K562 (cell line): ENCODE measurements around the gene CABP7. TPM values are rescaled to one million over a fixed set of nuclear protein-coding genes. Genes with fewer than 3 reads are reported as not detected.
"Not testable (repeated sequence)": the region's sequence is repeated elsewhere in the genome, so short reads cannot be mapped to it uniquely, and the experiment has no call there.

Experiments
- ATAC-seq: fragments of 200-7000 bp; cut with Tn5 transposase; 3 replicates; pipeline ENCODE4 v1.9.1; 2020; ENCODE audit warnings: moderate library complexity
- BruUV-seq: library from RNA; stranded (reverse); fragments of 400-500 nt; replicated peaks from 2 replicates; lab custom pipeline; 2021; lab: Mats Ljungman, UMichigan
- CTCF ChIA-PET: fragments of 300-600 bp; formaldehyde crosslinking; extraction: SDS; loops from one replicate; lab custom pipeline; 2021; ENCODE audit warnings: low intra/inter-chr PET ratio; lab: Yijun Ruan, JAX
- POLR2A ChIA-PET: fragments of 300-600, 350-650 bp; sonication (Branson Sonifier 250); formaldehyde crosslinking; extraction: SDS; loops from one replicate; lab custom pipeline; 2021; ENCODE audit warnings: antibody characterized with exemption, inconsistent platforms; lab: Yijun Ruan, JAX
- DNase-seq, 4 experiments: peaks; one replicate each; pipeline versions ENCODE4 v3.0.0 to v3.0.0-alpha.2; 2011 to 2018; ENCODE audit warnings: low spot score in 3 of 4, mixed read lengths in 3 of 4; ENCODE audit errors: extremely low read depth in 1 of 4
- FAIRE-seq: peaks from 2 replicates; lab custom pipeline; 2011; peaks lifted over from hg19 to GRCh38; lab: Jason Lieb, UNC
- H2AFZ ChIP-seq: 2 replicates; pipeline ENCODE4 v1.6.0; 2011; ENCODE audit warnings: low read depth, low read length, control low read depth, inconsistent platforms
- H3K27ac ChIP-seq: fragments of 200-600 bp; 3 replicates; pipeline ENCODE4 v1.8.0; 2011; ENCODE audit warnings: low read depth, mild to moderate bottlenecking, control low read depth, inconsistent platforms, low read length, moderate library complexity, mixed read lengths; ENCODE audit errors: extremely low read depth
- H3K27me3 ChIP-seq, 2 experiments: fragments of 300-600 bp in 1 of 2; 2 replicates in 1 of 2; 3 replicates in 1 of 2; pipeline versions ENCODE4 v1.6.0 to v1.8.0; 2011; ENCODE audit warnings: inconsistent platforms in 2 of 2, low read length in 2 of 2, mild to moderate bottlenecking in 1 of 2, mixed read lengths in 1 of 2, moderate library complexity in 1 of 2; ENCODE audit not compliant: control insufficient read depth in 2 of 2, insufficient read depth in 2 of 2
- H3K36me3 ChIP-seq: fragments of 300-600 bp; 3 replicates; pipeline ENCODE4 v1.8.0; 2011; ENCODE audit warnings: mild to moderate bottlenecking, low read length, inconsistent platforms; ENCODE audit not compliant: control insufficient read depth, insufficient read depth
- H3K4me1 ChIP-seq, 2 experiments: fragments of 200-600 bp in 1 of 2; replicated peaks in 1 of 2; 2 replicates in 1 of 2; 3 replicates in 1 of 2; pipeline versions ENCODE4 v1.5.1 to v1.8.0; 2011; ENCODE audit warnings: inconsistent platforms in 2 of 2, low read length in 2 of 2, mild to moderate bottlenecking in 1 of 2, mixed read lengths in 1 of 2, moderate library complexity in 1 of 2; ENCODE audit not compliant: control insufficient read depth in 2 of 2, insufficient read depth in 2 of 2
- H3K4me2 ChIP-seq: 2 replicates; pipeline ENCODE4 v1.6.1; 2011; ENCODE audit warnings: low read length, control low read depth, inconsistent platforms, mixed read lengths; ENCODE audit not compliant: insufficient read depth
- H3K4me3 ChIP-seq: fragments of 200-600 bp; sonication (generic), shearing (Covaris generic); 2 replicates; pipeline ENCODE4 v1.5.1; 2016; ENCODE audit warnings: control low read depth, inconsistent platforms
- H3K79me2 ChIP-seq: fragments of 200-600 bp; 3 replicates; pipeline ENCODE4 v1.8.0; 2011; ENCODE audit warnings: low read length, inconsistent platforms; ENCODE audit not compliant: control insufficient read depth, insufficient read depth
- H3K9ac ChIP-seq, 2 experiments: 2 replicates each; pipeline versions ENCODE4 v1.6.0 to v1.6.1; 2011; ENCODE audit warnings: low read depth in 2 of 2, low read length in 2 of 2, control low read depth in 1 of 2, inconsistent platforms in 1 of 2, mild to moderate bottlenecking in 1 of 2, mixed read lengths in 1 of 2; ENCODE audit not compliant: insufficient read depth in 1 of 2
- H3K9me1 ChIP-seq: one replicate; pipeline ENCODE4 v1.6.0; 2011; ENCODE audit warnings: inconsistent platforms, mild to moderate bottlenecking, low read length, moderate library complexity; ENCODE audit not compliant: control insufficient read depth, insufficient read depth
- H3K9me3 ChIP-seq: replicated peaks from 2 replicates; pipeline ENCODE4 v1.5.1; 2011; ENCODE audit warnings: low read depth, low read length, inconsistent platforms; ENCODE audit not compliant: control insufficient read depth, insufficient read depth
- H4K20me1 ChIP-seq: replicated peaks from 2 replicates; pipeline ENCODE4 v1.6.1; 2011; ENCODE audit warnings: low read length, inconsistent platforms, mixed read lengths; ENCODE audit not compliant: control insufficient read depth, insufficient read depth
- MED1 ChIP-seq: sonication (generic); formaldehyde crosslinking; IDR thresholded peaks from 2 replicates; pipeline ENCODE4 v1.8.1; 2023; ENCODE audit warnings: missing genetic modification reagents, borderline replicate concordance
- ZNF24 ChIP-seq: fragments of 450-650 bp; IDR thresholded peaks from 2 replicates; pipeline ENCODE4 v1.6.1; 2016
- WGBS: fragments of 100-300 bp; shearing (Covaris generic); methylation state at CpG from one replicate; pipeline ENCODE4 v1.1.6; 2016; ENCODE audit warnings: low coverage, mixed read lengths; ENCODE audit not compliant: insufficient coverage; ENCODE audit errors: missing lambda C conversion rate; 5-methylcytosine and 5-hydroxymethylcytosine counted together
- in situ Hi-C: fragments of 300-500 bp; cut with MboI; formaldehyde crosslinking; loops from 4 replicates; pipeline ENCODE4 v1.15.0; 2018; ENCODE audit warnings: inconsistent platforms, mixed read lengths
- intact Hi-C: fragments of 100-400 bp; cut with micrococcal nuclease; formaldehyde crosslinking; loops from 2 replicates; pipeline ENCODE4 v1.14.2; 2022
- polyA plus RNA-seq, 8 experiments: library from polyadenylated mRNA; depleted of rRNA in 4 of 8; stranded (reverse) in 5 of 8; unstranded in 3 of 8; fragments of >200 nt; fragmentation: Nextera tagmentation in 2 of 8; fragmentation: Illumina TruSeq in 1 of 8; extraction: Ambion mirVana in 2 of 8; extraction: Trizol in 1 of 8; gene quantifications; 2 replicates each; pipeline versions ENCODE4 v1.2.1 to v1.2.3, GENCODE V29; 2011 to 2014; ENCODE audit warnings: inconsistent platforms in 1 of 8, missing spikeins in 1 of 8
- total RNA-seq, 7 experiments: library from RNA; depleted of rRNA in 6 of 7; stranded (reverse); fragments of >200 nt in 6 of 7; fragmentation: Illumina TruSeq in 2 of 7; extraction: Trizol in 2 of 7; gene quantifications; 2 replicates each; pipeline versions ENCODE4 v1.2.1 to v1.2.3, GENCODE V29; 2011 to 2021; ENCODE audit warnings: low replicate concordance in 1 of 7
- TF ChIP-seq, protein P1 (sequence below), 2 experiments: fragments of 450-650 bp; IDR thresholded peaks; 2 replicates each; pipeline ENCODE4 v1.6.1; 2016; ENCODE audit warnings: mild to moderate bottlenecking in 2 of 2, borderline replicate concordance in 1 of 2, low read depth in 1 of 2, moderate library complexity in 1 of 2

The CABP7 gene
- total and polyA plus RNA-seq, 9 of the 15 experiments (the other 6 are each of a cell fraction or from before 2014, with no cell fraction given), result not detected

DNA sequence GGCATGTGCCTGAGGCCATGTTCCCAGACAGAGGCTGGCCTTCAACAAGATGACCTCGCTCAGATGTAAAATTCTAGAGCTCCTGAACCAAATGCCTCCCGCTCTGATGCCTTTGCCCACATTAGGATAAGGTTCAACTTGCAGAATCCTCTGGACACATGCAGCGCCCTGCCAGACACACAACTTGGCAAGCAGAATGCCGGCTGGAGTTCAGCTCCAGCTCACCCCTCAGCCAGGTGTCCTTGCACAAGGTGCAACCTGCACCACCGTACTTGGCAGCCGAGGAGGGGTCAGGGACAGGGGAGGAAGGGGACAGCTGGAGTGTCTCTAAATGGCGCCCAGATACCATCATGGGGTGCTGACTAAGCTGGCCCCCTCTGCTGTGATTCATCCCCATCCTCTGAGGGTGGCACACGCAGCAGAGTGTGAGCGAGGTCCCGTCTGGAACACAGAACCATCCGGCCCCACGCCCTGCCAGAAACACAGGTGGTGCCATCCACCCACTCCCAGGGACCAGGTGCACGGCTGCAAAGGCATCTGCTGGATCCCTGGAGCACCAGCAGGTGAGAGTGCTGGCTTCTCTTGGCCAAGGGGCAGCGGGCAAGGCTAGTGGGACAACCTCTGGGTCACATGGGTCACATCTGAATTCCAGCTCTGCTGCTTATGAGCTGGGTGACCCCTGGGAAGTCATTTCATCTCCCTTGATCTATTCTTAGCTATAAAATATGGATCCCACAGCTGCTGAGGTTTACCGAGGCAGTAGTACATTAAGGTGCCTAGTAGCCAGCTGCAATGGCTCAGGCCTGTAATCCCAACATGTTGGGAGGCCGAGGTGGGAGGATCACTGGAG is 34.2 kb downstream of the CABP7 start (continued):
- TF ChIP-seq, protein P1, sequence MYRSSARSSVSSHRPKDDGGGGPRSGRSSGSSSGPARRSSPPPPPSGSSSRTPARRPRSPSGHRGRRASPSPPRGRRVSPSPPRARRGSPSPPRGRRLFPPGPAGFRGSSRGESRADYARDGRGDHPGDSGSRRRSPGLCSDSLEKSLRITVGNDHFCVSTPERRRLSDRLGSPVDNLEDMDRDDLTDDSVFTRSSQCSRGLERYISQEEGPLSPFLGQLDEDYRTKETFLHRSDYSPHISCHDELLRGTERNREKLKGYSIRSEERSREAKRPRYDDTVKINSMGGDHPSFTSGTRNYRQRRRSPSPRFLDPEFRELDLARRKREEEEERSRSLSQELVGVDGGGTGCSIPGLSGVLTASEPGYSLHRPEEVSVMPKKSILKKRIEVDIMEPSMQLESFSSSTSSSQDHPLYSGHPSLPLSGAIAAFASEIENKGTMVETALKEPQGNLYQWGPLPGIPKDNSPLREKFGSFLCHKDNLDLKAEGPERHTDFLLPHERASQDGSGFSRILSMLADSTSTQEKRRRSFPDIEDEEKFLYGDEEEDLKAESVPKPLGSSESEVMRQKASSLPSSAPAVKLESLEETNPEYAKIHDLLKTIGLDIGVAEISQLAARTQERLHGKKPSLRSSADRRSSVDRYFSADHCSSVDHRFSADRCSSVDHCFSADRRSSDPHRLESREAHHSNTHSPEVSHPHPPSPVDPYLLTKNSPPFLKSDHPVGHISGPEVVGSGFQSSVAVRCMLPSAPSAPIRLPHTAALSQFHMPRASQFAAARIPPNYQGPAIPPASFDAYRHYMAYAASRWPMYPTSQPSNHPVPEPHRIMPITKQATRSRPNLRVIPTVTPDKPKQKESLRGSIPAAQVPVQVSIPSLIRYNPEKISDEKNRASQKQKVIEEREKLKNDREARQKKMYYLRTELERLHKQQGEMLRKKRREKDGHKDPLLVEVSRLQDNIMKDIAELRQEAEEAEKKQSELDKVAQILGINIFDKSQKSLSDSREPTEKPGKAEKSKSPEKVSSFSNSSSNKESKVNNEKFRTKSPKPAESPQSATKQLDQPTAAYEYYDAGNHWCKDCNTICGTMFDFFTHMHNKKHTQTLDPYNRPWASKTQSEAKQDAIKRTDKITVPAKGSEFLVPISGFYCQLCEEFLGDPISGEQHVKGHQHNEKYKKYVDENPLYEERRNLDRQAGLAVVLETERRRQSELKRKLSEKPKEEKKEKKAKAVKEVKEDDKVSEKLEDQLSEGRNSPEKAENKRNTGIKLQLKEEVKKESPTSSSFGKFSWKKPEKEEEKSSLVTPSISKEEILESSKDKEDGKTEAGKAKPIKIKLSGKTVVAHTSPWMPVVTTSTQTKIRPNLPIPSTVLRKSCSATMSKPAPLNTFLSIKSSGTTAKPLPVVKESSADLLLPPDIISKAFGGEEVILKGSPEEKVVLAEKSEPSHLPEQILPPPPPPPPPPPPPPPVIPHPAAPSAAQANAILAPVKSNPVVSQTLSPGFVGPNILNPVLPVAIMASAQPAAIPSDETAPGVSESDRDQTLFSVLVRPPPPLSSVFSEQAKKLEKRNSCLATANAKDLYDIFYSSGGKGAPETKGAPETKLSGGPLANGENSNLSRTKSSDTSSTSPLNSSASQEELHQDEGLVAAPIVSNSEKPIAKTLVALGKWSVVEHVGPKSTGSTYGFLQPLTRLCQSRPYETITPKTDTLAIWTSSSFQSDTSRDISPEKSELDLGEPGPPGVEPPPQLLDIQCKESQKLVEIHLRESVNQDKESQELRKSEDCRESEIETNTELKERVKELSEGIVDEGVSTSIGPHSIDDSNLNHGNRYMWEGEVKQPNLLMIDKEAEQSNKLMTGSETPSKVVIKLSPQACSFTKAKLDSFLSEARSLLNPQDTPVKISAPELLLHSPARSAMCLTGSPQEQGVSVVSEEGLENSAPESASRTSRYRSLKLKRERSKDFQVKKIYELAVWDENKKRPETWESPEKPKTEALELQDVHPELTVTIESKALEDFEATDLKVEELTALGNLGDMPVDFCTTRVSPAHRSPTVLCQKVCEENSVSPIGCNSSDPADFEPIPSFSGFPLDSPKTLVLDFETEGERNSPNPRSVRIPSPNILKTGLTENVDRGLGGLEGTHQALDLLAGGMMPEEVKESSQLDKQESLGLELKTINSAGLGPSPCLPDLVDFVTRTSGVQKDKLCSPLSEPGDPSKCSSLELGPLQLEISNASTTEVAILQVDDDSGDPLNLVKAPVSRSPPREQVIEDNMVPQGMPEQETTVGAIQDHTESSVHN (IDR thresholded peaks at IDR 0.05; ENCODE audit: borderline replicate concordance in 1 of 2, low read depth in 1 of 2), result no peak
- TF ChIP-seq ZNF24 (no peak), MED1 (CRISPR knock-in tag) (no peak)

DNA sequence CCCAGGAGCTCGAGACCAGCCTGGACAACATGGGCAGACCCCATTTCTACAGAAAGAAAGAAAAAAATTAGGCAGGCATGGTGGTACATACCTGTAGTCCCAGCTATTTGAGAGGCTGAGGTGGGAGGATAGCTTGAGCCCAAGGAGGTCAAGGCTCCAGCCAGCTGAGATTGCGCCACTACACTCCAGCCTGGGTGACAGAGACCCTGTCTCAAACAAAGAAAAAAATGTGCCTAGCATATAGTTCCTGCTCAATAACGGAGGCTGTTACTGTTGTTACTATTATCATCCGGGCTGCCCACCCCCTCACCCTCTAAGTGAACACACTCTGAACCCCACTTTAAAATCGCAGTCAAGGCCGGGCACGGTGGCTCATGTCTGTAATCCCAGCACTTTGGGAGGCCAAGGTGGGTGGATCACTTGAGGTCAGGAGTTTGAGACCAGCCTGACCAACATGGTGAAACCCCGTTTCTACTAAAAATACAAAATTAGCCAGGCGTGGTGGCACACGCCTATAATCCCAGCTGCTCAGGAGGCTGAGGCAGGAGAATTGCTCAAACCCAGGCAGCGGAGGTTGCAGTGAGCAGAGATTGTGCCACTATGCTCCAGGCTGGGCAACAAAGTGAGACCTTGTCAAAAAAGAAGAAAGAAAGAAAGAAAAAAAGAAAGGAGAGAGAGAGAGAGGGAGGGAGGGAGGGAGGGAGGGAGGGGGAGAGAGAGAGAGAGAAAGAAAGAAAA is 35.0 kb downstream of the CABP7 start:
- BruUV-seq, in situ Hi-C loops, H3K4me3 ChIP-seq, ATAC-seq, H3K27me3 ChIP-seq, H4K20me1 ChIP-seq, H2AFZ ChIP-seq, H3K9me1 ChIP-seq, FAIRE-seq, H3K36me3 ChIP-seq, H3K4me1 ChIP-seq, H3K79me2 ChIP-seq, H3K27ac ChIP-seq, H3K9me3 ChIP-seq, H3K9ac ChIP-seq, intact Hi-C loops, H3K4me2 ChIP-seq, DNase-seq, CTCF ChIA-PET: not testable (repeated sequence)
- WGBS, result 53% methylated on average over 7 of the region's 11 CpGs
- POLR2A ChIA-PET, result interaction anchor here (0.6 to 1.3 kb wide), 3 partner anchors 12 to 366 kb away, joined by 3 to 6 read pairs (median 4); partner anchors contain the start of gene ZMAT5
